NCI-H1105 treated with DMSO at 0.1 percent for 48 hours (cell line): Measurements from ENCODE around the gene SIM1.

Experiments used
- DNase-seq: peaks from one replicate; lab custom pipeline; 2025; lab: John Stamatoyannopoulos, UW

The SIM1 gene

GRCh38 chr6:100350139-100350538 lies 114.6 kb downstream of the SIM1 start:
- DNase-seq, result no peak

GRCh38 chr6:100349366-100349765 lies 115.4 kb downstream of the SIM1 start:
- DNase-seq, result no peak

- no peak for DNase-seq
These were observed 116.7 kb downstream of the SIM1 start for GRCh38 chr6:100347901-100348550.

GRCh38 chr6:100346828-100347227 lies 117.9 kb downstream of the SIM1 start:
- DNase-seq, result no peak

- no peak for DNase-seq
These were observed 118.5 kb downstream of the SIM1 start for GRCh38 chr6:100346203-100346602.

GRCh38 chr6:100344761-100345160 lies 120.0 kb downstream of the SIM1 start:
- no peak for DNase-seq

DNA sequence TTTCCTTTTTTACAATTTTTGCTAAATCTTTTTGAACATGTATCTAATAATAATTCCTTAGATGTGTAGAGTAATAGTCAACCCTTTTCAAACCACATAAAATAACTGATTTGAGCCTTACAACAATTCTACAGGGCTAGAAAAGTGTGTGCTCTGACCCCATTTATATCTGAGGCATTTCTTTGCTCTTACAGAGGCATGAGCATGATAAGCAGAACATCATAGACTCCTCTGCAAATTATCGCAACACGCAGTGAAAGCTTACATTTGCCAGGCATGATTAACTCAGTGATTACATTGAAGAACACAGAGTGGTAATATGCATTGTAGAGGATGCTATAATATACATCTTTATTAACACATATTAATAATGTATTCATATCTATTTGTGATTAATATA lies 120.4 kb downstream of the SIM1 start:
- DNase-seq, result no peak

DNA sequence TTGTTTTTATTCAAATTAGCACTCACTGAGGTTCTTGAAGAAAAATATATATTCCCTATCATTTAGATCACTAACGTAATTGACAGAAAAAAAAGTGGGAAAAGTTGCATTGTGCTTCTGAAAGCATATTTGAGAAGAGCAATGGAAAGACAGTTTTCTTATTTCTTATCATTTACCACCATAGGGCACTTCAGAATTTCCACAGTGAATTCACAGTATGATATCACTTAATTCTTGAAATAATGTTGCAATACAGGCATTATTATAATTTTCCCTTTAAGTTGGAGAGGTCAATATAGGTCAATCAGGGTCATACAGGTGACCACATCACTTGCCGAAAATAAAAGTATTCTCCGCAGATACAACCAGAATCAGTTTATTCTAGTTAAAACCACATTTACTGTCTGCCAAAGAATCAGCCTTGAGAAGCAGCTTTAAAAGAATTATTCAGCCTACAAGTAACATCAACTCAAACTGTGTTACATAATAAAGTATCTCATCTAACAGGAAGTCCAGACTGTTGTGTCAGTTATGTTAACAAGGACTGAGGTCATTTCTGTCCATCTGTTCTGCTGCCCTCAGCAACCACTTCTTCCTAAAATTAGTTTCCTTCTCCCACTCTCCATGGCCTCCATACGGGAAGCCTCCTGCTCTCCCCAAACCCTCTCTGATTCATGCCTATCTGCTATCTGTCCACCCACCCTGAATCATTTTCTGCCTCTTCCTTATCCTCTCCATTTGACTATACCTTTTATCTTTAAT lies 121.2 kb downstream of the SIM1 start:
- DNase-seq, result no peak

- no peak for DNase-seq
These were observed 121.9 kb downstream of the SIM1 start for GRCh38 chr6:100342830-100343229.

GRCh38 chr6:100339574-100340255 lies 125.0 kb downstream of the SIM1 start:
- DNase-seq, result no peak

- DNase-seq, result no peak
These were observed 126.6 kb downstream of the SIM1 start for GRCh38 chr6:100338090-100338489.

- DNase-seq, result no peak
These were observed 127.8 kb downstream of the SIM1 start for GRCh38 chr6:100336876-100337275.

DNA sequence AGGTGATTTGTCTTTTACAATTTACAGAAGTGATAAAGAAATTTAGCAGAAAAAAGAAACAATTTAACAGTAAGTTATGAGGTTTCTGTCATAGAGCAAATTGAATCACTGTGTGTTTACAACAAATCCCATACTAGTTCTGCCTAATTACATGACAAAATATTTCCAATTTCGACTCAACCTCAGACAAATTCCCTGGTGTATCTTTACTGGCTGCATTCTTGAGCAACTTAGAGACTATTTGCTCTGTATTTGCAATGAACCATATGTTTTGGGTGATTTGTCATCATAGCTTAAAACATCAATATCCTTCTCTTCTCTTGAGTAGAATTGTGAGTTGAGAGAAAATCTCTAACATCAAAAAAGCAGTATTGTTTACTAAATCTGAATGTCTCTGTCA lies 128.7 kb downstream of the SIM1 start:
- no peak for DNase-seq
